ENCODE measurements around the gene AUTS2. TPM values are rescaled to one million over a fixed set of nuclear protein-coding genes. Genes with fewer than 3 reads are reported as not detected.

The AUTS2 gene
- total RNA-seq, 1 experiment from 2014 or later: 50.0 TPM

GRCh38 chr7:69597278-69598076 is 798 bp upstream of the AUTS2 start:
- peak; percentile 49; the same call in 1 of the 2 replicates for TF ChIP-seq E2F5 (CRISPR knock-in tag; IDR thresholded peaks at IDR 0.05)
- no peak for TF ChIP-seq JUN (CRISPR knock-in tag; IDR thresholded peaks at IDR 0.05)
- 0 out of 2 replicates have a peak, but pooled peaks have one; percentile 38 for TF ChIP-seq ZNF423 (CRISPR knock-in tag; IDR thresholded peaks at IDR 0.05)
- TF ChIP-seq HMGXB4 (CRISPR knock-in tag; IDR thresholded peaks at IDR 0.05): peak; percentile 60; the same call in 1 of the 2 replicates
- TF ChIP-seq MAX (CRISPR knock-in tag; IDR thresholded peaks at IDR 0.05): peak; percentile 12; the same call in 1 of the 2 replicates
- ChIA-PET POLR2A (interaction anchor here (0.6 kb wide), 1 partner anchor 48 kb away, joined by 3 read pairs; no protein-coding TSS in a partner anchor), CTCF (interaction anchor here (0.6 kb wide), 1 partner anchor 409 kb away, joined by 4 read pairs; no protein-coding TSS in a partner anchor)
- DNase-seq (ENCODE audit: low spot score) (peak; percentile 63), ATAC-seq (peak; percentile 10)
- H3K9me3 Mint-ChIP-seq: no peaks in the 10 kb centered on the region
- peaks cover 4% of the 10 kb centered on the region for H3K4me1 Mint-ChIP-seq
- H3K36me3 Mint-ChIP-seq: no peaks in the 10 kb centered on the region
- H3K27me3 Mint-ChIP-seq (ENCODE audit: low read depth): peaks cover 60% of the 10 kb centered on the region
- H3K4me3 Mint-ChIP-seq: peak overlapping the region; percentile 67
- H3K27ac Mint-ChIP-seq: no peak overlapping the region

- H3K36me3 Mint-ChIP-seq: no peaks in the 10 kb centered on the region
- peaks cover 4% of the 10 kb centered on the region for H3K4me1 Mint-ChIP-seq
- ChIA-PET POLR2A (no interaction called here), CTCF (no interaction called here)
- peak; percentile 31 for DNase-seq (ENCODE audit: low spot score)
- TF ChIP-seq FOXP4 (CRISPR knock-in tag; IDR thresholded peaks at IDR 0.05): 0 out of 2 replicates have a peak, but pooled peaks have one; percentile 2
- TF ChIP-seq HMGA2 (CRISPR knock-in tag; IDR thresholded peaks at IDR 0.05): no peak
- no peak for TF ChIP-seq CBFB (CRISPR knock-in tag; IDR thresholded peaks at IDR 0.05; ENCODE audit: low read depth)
- no peaks in the 10 kb centered on the region for H3K9me3 Mint-ChIP-seq
- peaks cover 48% of the 10 kb centered on the region for H3K27me3 Mint-ChIP-seq (ENCODE audit: low read depth)
- peak overlapping the region; percentile 88 for H3K4me3 Mint-ChIP-seq
- H3K27ac Mint-ChIP-seq: no peak overlapping the region
- ATAC-seq: no peak; the same call in 1 of the 2 replicates
These were observed 411 bp downstream of the AUTS2 start for GRCh38 chr7:69598487-69599285.

- Mint-ChIP-seq H3K36me3 (no peaks in the 10 kb centered on the region), H3K4me1 (peaks cover 4% of the 10 kb centered on the region), H3K9me3 (no peaks in the 10 kb centered on the region), H3K27me3 (ENCODE audit: low read depth) (peaks cover 41% of the 10 kb centered on the region), H3K4me3 (peak overlapping the region; percentile 88), H3K27ac (no peak overlapping the region)
- ATAC-seq: peak; percentile 17
- CTCF ChIA-PET: no interaction called here
- DNase-seq (ENCODE audit: low spot score): peak; percentile 50
- POLR2A ChIA-PET: no interaction called here
- TF ChIP-seq ZMAT4 (CRISPR knock-in tag; IDR thresholded peaks at IDR 0.05) (no peak), ATF2 (CRISPR knock-in tag; IDR thresholded peaks at IDR 0.05; ENCODE audit: borderline replicate concordance, low read depth) (no peak), MAX (CRISPR knock-in tag; IDR thresholded peaks at IDR 0.05) (no peak), STAT6 (CRISPR knock-in tag; conservative IDR thresholded peaks at IDR 0.05; ENCODE audit: low read depth) (no peak), IRF1 (CRISPR knock-in tag; IDR thresholded peaks at IDR 0.05) (no peak), CDX4 (CRISPR knock-in tag; IDR thresholded peaks at IDR 0.05; ENCODE audit: borderline replicate concordance) (no peak), NR3C1 (CRISPR knock-in tag; conservative IDR thresholded peaks at IDR 0.05; ENCODE audit: low read depth) (no peak)
These were observed 1.1 kb downstream of the AUTS2 start for GRCh38 chr7:69599286-69599954.
